Astrocyte (in vitro differentiated cells and primary cell): ENCODE data around the gene MAPKAPK3.

Experiments
- CTCF ChIP-seq: IDR thresholded peaks from 2 replicates; pipeline ENCODE4 v1.5.1; 2011; ENCODE audit warnings: low read depth, mild to moderate bottlenecking, inconsistent platforms, low read length, moderate library complexity; ENCODE audit not compliant: insufficient read depth
- EZH2 ChIP-seq: IDR thresholded peaks from 2 replicates; pipeline ENCODE4 v1.6.1; 2012; ENCODE audit warnings: mild to moderate bottlenecking, low read length, inconsistent platforms; ENCODE audit not compliant: insufficient read depth

GRCh38 chr3:50657407-50657806, 40.5 kb downstream of the MAPKAPK3 start:
- TF ChIP-seq CTCF (no peak), EZH2 (no peak)
